Omental fat pad (tissue), 4 donors: Measurements from ENCODE around the gene POP5. TPM values are rescaled to one million over a fixed set of nuclear protein-coding genes. Genes with fewer than 3 reads are reported as not detected.

Experiments
- ATAC-seq: fragments of 150-250 bp; one replicate; pipeline ENCODE4 v1.9.1; 2016; ENCODE audit warnings: mild to moderate bottlenecking, moderate library complexity; ENCODE audit not compliant: low FRiP score
- DNase-seq: peaks from one replicate; pipeline ENCODE4 v3.0.0-alpha.2; 2019; ENCODE audit warnings: low spot score
- CTCF ChIP-seq, 3 donors: fragments of 450-650 bp; IDR thresholded peaks; one replicate each; pipeline ENCODE4 v1.5.1; 2016 to 2017; ENCODE audit warnings: antibody characterized with exemption in 3 of 3, mild to moderate bottlenecking in 3 of 3, moderate library complexity in 2 of 3
- total RNA-seq, 4 donors: library from RNA; depleted of rRNA; stranded (reverse); fragments of >200 nt; gene quantifications; one replicate each; pipeline ENCODE4 v1.1.0, GENCODE V29; 2016

Gene POP5
- total RNA-seq, 4 donors from 2014 or later: 20.9 to 44.6 (median 34.3) TPM

- peak; percentile 73 for ATAC-seq
- TF ChIP-seq CTCF (IDR thresholded peaks at IDR 0.05): no peak
- no peak for DNase-seq
Measured at GRCh38 chr12:120540445-120540844, 40.8 kb downstream of the POP5 start.

- no peak for TF ChIP-seq CTCF (IDR thresholded peaks at IDR 0.05)
- ATAC-seq: no peak
- no peak for DNase-seq
Measured at GRCh38 chr12:120539303-120539702, 41.9 kb downstream of the POP5 start.

GRCh38 chr12:120538281-120539156 lies 42.7 kb downstream of the POP5 start:
- no peak for TF ChIP-seq CTCF (IDR thresholded peaks at IDR 0.05)
- no peak for DNase-seq
- no peak for ATAC-seq

GRCh38 chr12:120537856-120538220 lies 43.4 kb downstream of the POP5 start:
- ATAC-seq: no peak
- no peak for TF ChIP-seq CTCF (IDR thresholded peaks at IDR 0.05)
- DNase-seq: no peak

GRCh38 chr12:120536064-120536791 lies 45.0 kb downstream of the POP5 start:
- no peak for DNase-seq
- TF ChIP-seq CTCF (IDR thresholded peaks at IDR 0.05): no peak
- ATAC-seq: no peak

GRCh38 chr12:120534703-120535655 lies 46.2 kb downstream of the POP5 start:
- ATAC-seq (peak; percentile 62), DNase-seq (no peak)
- TF ChIP-seq CTCF (IDR thresholded peaks at IDR 0.05): no peak
